Measurements from ENCODE around the gene ASPSCR1.

DNA sequence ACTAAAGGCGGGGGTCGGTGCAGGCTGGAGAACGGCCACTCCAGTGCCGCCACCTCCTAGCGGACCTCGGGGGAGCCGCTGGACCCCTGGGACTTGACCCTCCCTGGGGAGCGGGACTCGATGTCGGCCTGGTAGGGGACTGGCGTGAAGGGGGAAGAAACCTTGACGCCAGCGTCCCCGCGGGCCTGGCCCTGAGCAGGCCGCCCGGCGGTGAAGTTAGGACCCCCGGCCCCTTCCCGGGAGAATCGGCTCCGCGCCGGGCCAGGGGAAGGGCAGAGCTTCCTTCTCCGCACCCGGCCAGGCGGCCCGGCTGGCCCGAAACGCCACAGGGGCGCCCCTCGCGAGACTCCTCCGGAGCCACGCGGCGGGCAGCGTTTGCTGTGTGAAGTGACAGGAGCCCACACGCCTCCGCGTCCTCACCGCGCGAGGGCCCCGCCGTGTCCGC, 87.8 kb downstream of the ASPSCR1 start:
- TF ChIP-seq EZH2 (IDR thresholded peaks at IDR 0.05; ENCODE audit: low read length, missing control alignments): no peak
- no peak for TF ChIP-seq CTCF (conservative IDR thresholded peaks at IDR 0.05 in 1 of 2, IDR thresholded peaks at IDR 0.05 in 1 of 2; ENCODE audit: low read depth in 1 of 2, low read length in 2 of 2)
